Left cardiac atrium (tissue), 4 donors: ENCODE results near the gene SPON1. TPM values are rescaled to one million over a fixed set of nuclear protein-coding genes. Genes with fewer than 3 reads are reported as not detected.
"Not testable (repeated sequence)": the region's sequence is repeated elsewhere in the genome, so short reads cannot be mapped to it uniquely, and the experiment has no call there.

Experiments used
- ATAC-seq, 2 donors: fragments of 200-7000 bp; cut with Tn5 transposase; one replicate each; pipeline ENCODE4 v1.9.1; 2020; ENCODE audit warnings: mild to moderate bottlenecking in 2 of 2, moderate library complexity in 2 of 2
- DNase-seq: peaks from one replicate; pipeline ENCODE4 v3.0.0-alpha.2; 2020
- intact Hi-C, 2 donors: fragments of 100-400 bp; cut with DNase I; formaldehyde crosslinking; loops; one replicate each; pipeline versions ENCODE4 v1.14.1 to v1.15.1; 2022 to 2023
- total RNA-seq, 2 donors: library from RNA; stranded (reverse); fragmentation: NEBNext Ultra II Directional; extraction: Animal tissue kit (Norgen Biotek cat#: 25700); gene quantifications; one replicate each; pipeline ENCODE4 v1.2.1, GENCODE V29; 2021
- donor health status: DM: no; HTN: yes; CAD: no.
- donor health status: DM: no; HTN: yes; CAD: no; lungs with severe emphysema.
- donor health status: DM: yes; HTN: yes; CAD: no.
- donor health status: Dilated cardiomyopathy.

Gene SPON1
- total RNA-seq, 2 donors from 2014 or later = 21.1 to 23.4 TPM

- ATAC-seq (no peak), DNase-seq (no peak)
- intact Hi-C loops = loop anchor here in 1 of 2 donors (10.0 kb wide), 1 partner anchor 177 kb away; the partner anchor contains the start of gene SPON1
Measured at GRCh38 chr11:14141676-14142075, 179.2 kb downstream of the SPON1 start.

DNA sequence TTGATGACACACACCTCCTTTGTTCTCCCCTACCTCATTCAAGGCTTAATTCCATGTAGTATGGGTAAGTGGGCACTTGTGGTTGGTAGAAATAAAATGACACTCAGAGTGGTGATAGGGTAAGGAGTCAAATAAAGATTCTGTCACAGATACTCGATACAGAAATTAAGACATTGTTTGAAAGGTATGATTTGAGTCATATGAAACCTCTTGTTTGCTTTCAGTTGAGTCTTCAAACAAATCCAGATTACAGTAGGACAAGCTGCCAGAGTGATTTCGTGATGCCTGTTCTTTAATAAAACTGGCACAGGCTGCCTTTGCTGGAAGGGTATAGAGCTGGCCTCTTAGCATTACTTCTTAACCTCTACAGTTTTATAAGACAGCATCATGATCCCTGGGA lies 182.4 kb downstream of the SPON1 start:
- intact Hi-C loops = loop anchor here in 1 of 2 donors (10.0 kb wide), 1 partner anchor 180 kb away; the partner anchor contains the start of gene SPON1
- no peak for DNase-seq
- ATAC-seq = no peak

GRCh38 chr11:14148653-14149273 lies 186.2 kb downstream of the SPON1 start:
- intact Hi-C loops = loop anchor here (2.0 to 10.0 kb wide), 2 partner anchors 184 to 192 kb away; partner anchors contain the start of gene SPON1 (in 1 of the 2)
- peak; percentile 57 to 69 for ATAC-seq
- no peak for DNase-seq

DNA sequence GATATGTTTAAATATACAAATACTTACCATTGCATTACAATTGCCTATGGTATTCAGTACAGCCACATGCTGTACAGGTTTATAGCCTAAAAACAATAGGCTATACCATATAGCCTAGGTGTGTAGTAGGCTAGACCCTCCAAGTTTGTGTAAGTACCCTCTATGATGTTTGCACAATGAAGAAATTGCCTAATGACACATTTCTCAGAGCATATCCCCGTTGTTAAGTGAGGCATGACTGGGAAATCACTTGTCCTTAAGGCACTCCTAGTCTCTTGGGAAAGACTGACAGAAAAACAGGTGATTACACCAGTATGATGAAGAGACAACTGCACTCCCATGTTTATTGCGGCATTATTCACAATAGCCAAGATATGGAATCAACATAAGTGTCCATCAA lies 187.2 kb downstream of the SPON1 start:
- intact Hi-C loops = loop anchor here (2.0 to 10.0 kb wide), 2 partner anchors 185 to 193 kb away; partner anchors contain the start of gene SPON1 (in 1 of the 2)

GRCh38 chr11:14150878-14151277 lies 188.4 kb downstream of the SPON1 start:
- DNase-seq = no peak
- intact Hi-C loops = no loop called here
- ATAC-seq = no peak

More for the DNA sequence above, 187.2 kb downstream of the SPON1 start:
- ATAC-seq (no peak), DNase-seq (no peak)

DNA sequence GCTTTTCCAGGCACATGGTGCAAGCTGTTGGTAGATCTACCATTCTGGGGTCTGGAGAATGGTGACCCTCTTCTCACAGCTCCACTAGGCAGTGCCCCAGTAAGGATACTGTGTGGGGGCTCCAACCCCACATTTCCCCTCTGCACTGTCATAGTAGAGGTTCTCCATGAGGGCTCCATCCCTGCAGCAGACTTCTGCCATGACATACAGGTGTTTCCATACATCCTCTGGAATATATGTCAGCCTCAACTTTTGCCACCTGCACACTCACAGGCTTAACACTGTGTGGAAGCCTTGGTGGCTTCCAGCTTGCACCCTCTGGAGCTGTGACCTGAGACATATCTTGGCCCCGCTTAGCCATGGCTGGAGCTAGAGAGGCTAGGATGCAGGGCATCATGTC lies 191.6 kb downstream of the SPON1 start:
- intact Hi-C loops = not testable (repeated sequence)

DNA sequence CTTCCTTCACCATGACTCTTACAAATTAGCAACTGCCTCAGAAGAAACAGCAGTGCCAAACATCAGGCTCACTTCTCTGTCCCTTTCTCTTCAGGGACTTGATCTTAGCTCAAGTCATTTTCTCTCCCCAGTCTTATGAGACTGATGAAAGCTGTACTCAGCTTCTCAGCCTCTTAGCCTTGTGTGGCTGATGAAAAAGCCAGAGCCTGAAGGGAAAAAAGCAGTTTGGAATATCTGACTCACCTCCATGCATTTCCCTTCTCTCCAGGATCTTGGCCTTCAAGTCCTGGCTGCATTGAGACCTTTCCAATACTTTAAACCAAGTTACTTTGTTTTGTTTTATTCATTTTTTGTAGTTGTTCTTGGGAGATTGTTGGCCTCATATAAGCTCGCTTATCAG lies 195.9 kb downstream of the SPON1 start:
- ATAC-seq = no peak
- no peak for DNase-seq
- intact Hi-C loops = no loop called here

More for the DNA sequence above, 191.6 kb downstream of the SPON1 start:
- DNase-seq, ATAC-seq: not testable (repeated sequence)

GRCh38 chr11:14163576-14163975 lies 201.1 kb downstream of the SPON1 start:
- no peak for DNase-seq
- intact Hi-C loops = no loop called here
- ATAC-seq = no peak

GRCh38 chr11:14173679-14174078 lies 211.2 kb downstream of the SPON1 start:
- ATAC-seq, intact Hi-C loops, DNase-seq: not testable (repeated sequence)

DNA sequence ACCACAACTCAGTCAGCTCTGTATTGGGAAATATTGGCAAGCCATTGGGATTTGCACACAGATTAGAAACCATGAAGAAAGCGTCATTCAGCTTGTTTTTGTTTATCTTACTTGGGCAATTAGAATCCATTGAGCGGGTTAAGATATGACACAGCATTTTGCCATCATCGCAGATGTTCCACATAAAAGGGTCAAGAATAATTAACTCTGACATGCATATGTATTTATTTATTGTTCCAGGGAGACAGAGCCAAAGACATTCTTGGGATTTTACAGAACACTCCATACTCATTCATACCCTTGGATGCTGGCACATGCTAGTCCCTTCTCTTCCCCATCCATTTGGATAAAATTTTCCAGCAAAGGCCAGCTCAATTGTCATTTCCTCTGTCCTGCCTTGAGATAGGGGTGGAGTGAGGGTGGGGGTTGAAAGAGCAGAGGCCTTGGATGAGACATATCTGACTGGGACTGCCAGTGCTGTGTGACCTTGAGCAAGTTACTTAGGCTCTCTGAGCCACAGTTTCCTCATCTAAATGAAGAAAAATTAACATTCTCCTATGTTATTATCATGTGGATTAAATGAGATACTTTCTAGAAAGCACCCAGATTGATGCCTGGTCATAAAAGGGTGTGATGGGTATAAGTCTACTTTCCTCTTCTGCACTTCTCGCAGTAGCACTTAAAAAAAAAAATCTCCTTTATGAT lies 216.7 kb downstream of the SPON1 start:
- intact Hi-C loops = no loop called here
- ATAC-seq = peak; percentile 35 to 77
- DNase-seq = no peak

GRCh38 chr11:14181121-14181520 lies 218.6 kb downstream of the SPON1 start:
- intact Hi-C loops = no loop called here
- ATAC-seq (no peak), DNase-seq (no peak)

DNA sequence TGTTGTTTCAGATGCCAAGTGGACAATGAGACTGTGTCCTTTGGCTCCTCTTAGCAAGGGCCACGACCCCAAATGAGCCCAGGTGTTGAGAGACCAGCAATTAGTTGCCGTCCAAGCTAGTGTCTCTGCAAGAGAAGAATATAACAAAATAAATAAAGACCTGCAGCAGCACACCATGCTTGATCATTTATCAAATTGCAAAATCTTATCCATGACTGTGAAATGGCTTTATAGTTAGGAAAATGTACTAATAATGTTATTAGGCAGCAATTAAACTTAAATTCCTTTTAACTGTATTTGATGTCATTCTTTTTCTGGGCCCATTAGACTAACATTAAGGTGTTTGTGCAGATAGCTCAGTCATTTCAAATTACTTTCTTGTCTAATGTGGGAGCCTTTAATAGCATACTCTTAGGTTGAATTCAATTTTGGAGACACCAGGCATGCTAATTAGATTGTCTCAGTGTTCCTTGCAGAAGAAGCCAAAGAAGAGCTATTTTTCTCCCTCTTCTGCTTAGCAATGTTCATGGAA lies 220.4 kb downstream of the SPON1 start:
- intact Hi-C loops = no loop called here
- DNase-seq (no peak), ATAC-seq (no peak)

- ATAC-seq (peak; percentile 38 to 51), DNase-seq (no peak)
- intact Hi-C loops = no loop called here
Measured at GRCh38 chr11:14184028-14184940, 221.8 kb downstream of the SPON1 start.

- DNase-seq (no peak), ATAC-seq (no peak)
- intact Hi-C loops = no loop called here
Measured at GRCh38 chr11:14185461-14185860, 222.9 kb downstream of the SPON1 start.

DNA sequence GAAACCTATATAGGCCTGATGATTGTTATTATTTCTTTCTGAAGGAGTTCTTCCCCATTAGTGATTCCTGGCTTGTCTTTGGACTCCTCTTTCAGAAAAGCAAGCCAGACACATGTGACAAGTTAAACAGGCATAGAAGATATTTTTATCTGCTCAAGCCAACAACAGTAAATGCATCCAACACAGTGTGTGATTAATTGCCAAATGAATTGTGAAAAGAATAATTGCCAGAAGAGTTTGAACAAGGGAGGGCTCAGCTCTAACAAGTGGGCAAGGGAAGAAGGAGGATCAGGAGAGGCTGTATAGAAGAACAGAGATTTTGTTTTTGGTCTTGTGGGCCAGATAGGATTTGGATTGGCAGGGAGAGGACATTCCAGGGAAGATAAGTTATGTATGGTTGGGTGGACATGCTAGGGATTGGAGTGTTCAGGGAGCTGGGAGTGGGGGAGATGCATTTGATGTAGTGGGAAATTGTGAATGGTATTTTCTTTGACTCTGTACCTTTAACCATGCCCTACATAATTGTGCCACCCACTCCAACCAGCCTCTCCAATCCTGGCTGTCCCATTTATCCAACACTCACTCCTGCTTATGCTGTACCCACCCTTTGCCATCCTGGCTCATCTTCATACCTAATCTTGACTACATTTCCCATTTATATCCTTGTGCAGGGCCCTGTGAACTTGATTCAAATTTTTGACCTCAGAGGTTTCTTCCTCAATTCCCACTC lies 223.7 kb downstream of the SPON1 start:
- intact Hi-C loops = no loop called here
- ATAC-seq (peak in 1 of 2 donors; percentile 23), DNase-seq (no peak)

DNA sequence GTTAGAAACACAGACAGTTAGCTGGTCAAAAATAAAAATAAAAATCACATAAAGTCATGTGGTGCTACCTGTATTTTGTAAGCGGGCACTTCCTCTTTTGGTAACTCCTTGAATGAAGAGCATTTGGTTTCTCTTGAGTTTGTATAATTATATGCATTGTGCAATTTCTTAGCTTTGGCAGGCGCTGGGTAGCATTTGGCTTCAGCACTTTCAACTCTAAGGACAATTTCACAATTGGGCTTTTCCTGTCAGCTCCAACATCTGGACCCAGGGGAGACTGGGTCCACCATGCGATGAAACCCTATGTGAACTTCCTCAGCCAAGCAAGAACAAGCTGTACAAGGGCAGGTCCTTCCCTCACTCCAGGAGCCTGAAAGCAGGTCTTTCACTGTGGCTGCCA lies 227.4 kb downstream of the SPON1 start:
- peak; percentile 68 to 87 for ATAC-seq
- intact Hi-C loops = no loop called here
- DNase-seq = peak; percentile 47

GRCh38 chr11:14190992-14191778 lies 228.7 kb downstream of the SPON1 start:
- intact Hi-C loops = no loop called here
- DNase-seq (no peak), ATAC-seq (peak; percentile 47 to 74)

- DNase-seq (no peak), ATAC-seq (no peak)
- intact Hi-C loops = no loop called here
Measured at GRCh38 chr11:14193644-14194043, 231.1 kb downstream of the SPON1 start.
